GM18508 (cell line): ENCODE results near the gene MAP3K14.

Experiments
- ATAC-seq: cut with Tn5 transposase; IDR thresholded peaks from one replicate; pipeline ENCODE4 v1.9.1; 2021; ENCODE audit warnings: moderate number of reproducible peaks; ENCODE audit not compliant: insufficient read depth, unreplicated experiment

The MAP3K14 gene

GRCh38 chr17:45339646-45340605, 23.1 kb upstream of the MAP3K14 start:
- no peak for ATAC-seq

GRCh38 chr17:45338996-45339535, 22.2 kb upstream of the MAP3K14 start:
- ATAC-seq, result no peak

- no peak for ATAC-seq
These were observed 21.4 kb upstream of the MAP3K14 start for GRCh38 chr17:45338023-45338781.

GRCh38 chr17:45336390-45337182, 19.8 kb upstream of the MAP3K14 start:
- no peak for ATAC-seq

- no peak for ATAC-seq
These were observed 18.9 kb upstream of the MAP3K14 start for GRCh38 chr17:45335721-45336120.

GRCh38 chr17:45334701-45335677, 18.2 kb upstream of the MAP3K14 start:
- no peak for ATAC-seq

- no peak for ATAC-seq
These were observed 17.4 kb upstream of the MAP3K14 start for GRCh38 chr17:45334231-45334630.

GRCh38 chr17:45333702-45334092, 16.9 kb upstream of the MAP3K14 start:
- ATAC-seq, result no peak

- ATAC-seq, result no peak
These were observed 16.3 kb upstream of the MAP3K14 start for GRCh38 chr17:45332989-45333701.

GRCh38 chr17:45332505-45332904, 15.7 kb upstream of the MAP3K14 start:
- ATAC-seq, result no peak

- no peak for ATAC-seq
These were observed 9.8 kb upstream of the MAP3K14 start for GRCh38 chr17:45326626-45327025.

GRCh38 chr17:45325810-45326209, 9.0 kb upstream of the MAP3K14 start:
- no peak for ATAC-seq

GRCh38 chr17:45324336-45324735, 7.5 kb upstream of the MAP3K14 start:
- ATAC-seq, result no peak

GRCh38 chr17:45322168-45322567, 5.3 kb upstream of the MAP3K14 start:
- ATAC-seq, result no peak

- ATAC-seq, result no peak
These were observed 4.2 kb upstream of the MAP3K14 start for GRCh38 chr17:45320931-45321461.

- ATAC-seq, result no peak
These were observed 3.6 kb upstream of the MAP3K14 start for GRCh38 chr17:45320349-45320930.

GRCh38 chr17:45319239-45319703, 2.5 kb upstream of the MAP3K14 start:
- no peak for ATAC-seq
